Measurements from ENCODE around the gene FUOM.

Gene FUOM

DNA sequence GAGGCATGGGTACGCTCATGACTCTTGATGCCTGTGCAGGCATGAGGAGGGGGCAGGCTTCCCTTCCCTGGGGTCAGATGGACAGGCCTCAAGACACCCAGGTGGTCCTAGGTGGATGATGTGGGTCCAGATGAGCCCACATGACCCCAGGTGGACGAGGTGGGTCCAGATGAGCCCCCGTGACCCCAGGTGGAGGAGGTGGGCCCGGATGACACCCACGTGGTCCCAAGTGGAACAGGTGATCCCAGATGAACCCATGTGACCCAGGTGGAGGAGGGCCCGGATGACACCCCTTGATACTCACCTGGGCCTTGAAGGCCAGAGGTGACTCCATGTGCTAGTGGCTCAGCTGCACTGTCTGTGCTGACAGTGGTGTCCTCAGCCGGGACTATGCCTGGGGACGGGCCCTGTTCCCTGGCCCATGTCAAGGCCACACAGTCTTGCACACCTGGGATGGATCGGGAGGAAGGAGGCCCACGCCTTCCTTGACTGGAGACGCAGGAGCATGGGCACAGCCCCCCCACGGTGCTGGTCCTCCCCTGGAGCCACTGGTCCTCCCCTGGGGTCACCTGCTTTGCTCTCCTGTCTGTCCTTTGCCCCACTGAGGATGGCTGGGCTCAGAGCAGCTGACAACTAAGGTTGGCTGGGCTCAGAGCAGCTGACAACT lies 7.4 kb downstream of the FUOM start:
- no peak for DNase-seq (ENCODE audit: low read depth in 3 of 3)

DNA sequence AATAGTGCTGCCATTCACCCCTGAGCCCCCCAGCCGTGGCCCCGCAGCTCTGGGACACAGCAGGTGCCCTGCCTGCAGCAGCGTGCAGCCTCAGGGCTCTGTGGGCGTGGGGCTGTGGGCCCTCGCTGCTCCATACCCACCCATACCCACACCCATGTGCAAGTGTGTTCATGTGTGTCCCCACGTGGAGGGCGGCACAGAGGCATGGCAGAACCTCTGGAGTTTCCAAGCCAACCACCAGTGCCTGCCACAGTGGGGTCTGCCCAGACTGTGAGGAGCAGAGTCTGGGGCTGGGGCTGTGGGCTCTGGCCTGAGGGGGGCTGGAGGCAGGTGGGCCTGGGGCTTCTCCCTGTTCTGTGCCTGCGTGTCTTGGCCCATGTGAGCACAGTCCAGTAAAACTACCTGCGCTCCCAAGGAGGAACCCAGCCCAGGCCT lies 8.2 kb downstream of the FUOM start:
- DNase-seq (ENCODE audit: low read depth in 3 of 3), result no peak

DNA sequence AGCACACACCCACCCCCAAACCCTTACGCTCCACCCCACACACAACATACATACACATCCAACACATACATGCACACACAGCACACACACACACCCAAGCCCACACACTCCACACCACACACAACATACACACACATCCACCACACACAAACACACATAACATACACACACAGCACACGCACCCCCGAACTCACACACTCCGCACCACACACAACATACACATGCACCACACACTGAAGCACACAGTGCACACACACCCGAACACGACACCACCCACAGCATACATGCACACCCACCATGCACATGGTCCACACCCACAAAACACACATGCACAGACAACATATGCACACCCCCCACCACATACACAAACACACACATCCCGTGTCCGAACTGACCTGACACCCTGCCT lies 8.7 kb downstream of the FUOM start:
- no peak for DNase-seq (ENCODE audit: low read depth in 3 of 3)

DNA sequence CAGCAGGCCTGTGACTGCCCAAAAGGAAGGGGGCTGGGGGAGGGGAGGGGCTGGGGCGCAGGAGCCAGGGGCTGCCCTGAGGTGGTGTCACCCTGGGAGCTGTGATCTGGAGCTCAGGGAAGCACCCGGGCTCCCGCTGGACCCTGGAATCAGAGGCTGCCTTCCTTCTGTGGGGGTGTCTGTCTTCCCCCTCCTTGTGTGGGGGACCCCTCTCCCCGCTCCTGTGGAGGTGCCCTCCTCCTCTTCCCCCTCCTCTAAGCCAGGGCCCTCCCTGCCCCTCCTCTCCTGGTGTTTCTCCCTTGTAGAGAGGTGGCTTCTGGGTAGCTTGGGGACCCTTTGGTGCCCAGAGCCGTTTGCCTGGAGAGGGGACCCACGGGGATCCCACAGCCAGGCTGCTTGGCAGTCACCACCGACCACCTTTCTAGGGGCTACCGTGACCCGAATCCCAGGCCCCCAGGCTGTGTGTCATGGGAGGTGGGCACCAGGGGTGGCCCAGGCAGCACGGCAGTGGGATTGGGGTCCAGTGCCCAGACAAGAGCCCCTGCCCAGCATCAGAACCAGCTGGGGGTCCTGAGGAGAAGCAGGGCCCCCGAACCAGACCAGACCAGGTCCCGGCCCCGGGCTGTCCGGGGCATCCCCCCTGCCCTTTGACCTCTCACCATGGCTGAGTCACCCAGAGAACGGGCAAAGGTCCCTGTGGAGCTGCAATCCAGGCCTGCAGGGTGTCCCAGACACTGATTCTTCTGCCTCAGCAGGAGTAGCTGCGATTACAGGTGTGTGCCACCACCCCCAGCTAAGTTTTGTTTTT lies 9.9 kb downstream of the FUOM start:
- no peak for DNase-seq (ENCODE audit: low read depth in 3 of 3)

DNA sequence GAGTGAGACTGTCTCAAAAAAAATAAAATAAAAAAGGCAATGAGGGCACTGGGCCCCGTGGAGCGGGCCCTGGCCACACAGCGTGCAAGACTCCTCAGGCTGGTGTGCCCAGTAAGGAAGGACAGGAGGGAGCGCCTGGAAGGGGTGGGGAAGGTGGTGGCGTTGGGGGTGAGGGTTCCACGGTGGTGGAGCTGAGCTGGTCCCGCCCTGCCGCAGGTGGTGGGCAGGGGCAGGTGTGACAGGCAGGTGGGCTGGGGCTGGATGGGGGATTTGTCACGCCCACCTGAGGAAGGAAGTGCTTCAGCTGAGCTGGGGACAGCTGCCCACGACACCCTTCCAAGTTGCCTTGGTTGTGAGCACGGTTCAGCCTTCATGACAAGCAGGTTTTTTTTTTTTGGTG lies 11.4 kb downstream of the FUOM start:
- no peak for DNase-seq (ENCODE audit: low read depth in 3 of 3)

DNA sequence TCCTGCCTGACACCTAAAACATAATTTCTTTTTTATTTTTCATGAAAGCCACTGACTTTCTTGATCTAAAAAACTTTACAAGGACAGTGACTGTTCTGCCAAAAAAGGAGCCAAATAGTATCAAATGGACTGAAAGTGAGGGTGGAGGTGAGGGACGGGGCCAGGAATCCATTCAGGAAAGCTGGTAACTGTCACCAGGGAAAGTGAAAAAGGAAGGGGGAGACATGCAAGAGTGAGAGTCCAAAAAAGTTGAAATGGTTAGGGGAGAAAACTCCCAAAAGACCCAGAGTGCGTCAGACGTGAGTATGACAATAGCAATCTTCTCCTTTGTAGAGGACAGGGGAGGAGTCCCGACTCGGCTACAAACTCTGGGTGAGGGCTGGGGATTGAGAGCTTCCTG lies 13.6 kb downstream of the FUOM start:
- no peak for DNase-seq (ENCODE audit: low read depth in 3 of 3)

DNA sequence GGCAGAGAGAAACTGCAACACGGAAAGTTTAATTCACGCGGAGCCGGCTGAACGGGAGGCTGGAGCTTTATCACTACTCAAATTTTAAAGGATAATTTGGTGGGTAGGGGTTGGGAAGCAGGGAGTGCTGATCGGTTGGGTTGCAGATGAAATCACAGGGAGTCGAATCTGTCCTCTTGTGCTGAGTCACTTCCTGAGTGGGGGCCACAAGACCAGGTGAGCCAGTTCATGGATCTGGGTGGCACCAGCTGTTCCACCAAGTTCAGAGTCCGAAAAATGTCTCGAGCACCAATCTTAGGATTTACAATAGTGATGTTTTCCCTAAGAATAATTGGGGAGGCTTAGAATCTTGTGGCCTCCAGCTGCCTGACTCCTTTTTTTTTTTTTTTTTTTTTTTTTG lies 14.3 kb downstream of the FUOM start:
- no peak for DNase-seq (ENCODE audit: low read depth in 3 of 3)

DNA sequence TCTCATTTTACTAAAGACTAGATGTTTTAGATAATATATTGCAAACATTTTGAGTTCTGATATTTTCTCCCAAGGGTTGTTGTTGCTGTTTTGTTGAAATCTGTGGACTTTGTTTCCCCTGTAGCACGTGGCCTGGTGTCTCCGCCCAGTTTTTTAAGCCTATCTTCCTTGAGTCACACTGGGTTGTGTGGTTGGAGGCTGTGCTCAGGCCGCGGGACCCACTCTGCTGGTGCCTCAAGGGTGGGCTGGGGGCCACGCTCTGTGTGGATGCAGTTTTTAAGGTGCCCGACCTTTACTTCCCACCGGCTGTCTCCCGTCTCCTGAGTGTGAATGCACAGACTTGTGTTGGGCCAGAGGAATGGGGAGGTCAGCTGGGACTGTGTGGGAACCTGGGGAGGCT lies 14.9 kb downstream of the FUOM start:
- no peak for DNase-seq (ENCODE audit: low read depth in 3 of 3)

DNA sequence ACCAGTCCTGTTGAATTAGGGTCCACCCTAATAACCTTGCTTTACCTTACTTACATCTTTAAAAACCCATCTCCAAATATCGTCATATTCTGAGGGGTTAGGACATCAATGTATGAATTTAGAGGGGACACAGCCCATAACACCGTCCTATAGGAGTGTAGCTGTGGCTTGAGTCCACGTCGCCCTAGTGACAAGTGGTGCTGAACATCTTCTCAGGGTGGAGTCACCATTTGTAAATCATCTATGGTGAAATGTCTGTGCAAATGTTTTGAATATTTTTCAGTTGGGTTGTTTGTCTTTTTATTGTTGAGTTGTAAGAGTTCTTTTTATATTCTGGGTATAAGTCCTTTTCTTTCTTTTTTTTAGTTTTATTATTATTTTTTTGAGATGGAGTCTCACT lies 15.8 kb downstream of the FUOM start:
- no peak for DNase-seq (ENCODE audit: low read depth in 3 of 3)

DNA sequence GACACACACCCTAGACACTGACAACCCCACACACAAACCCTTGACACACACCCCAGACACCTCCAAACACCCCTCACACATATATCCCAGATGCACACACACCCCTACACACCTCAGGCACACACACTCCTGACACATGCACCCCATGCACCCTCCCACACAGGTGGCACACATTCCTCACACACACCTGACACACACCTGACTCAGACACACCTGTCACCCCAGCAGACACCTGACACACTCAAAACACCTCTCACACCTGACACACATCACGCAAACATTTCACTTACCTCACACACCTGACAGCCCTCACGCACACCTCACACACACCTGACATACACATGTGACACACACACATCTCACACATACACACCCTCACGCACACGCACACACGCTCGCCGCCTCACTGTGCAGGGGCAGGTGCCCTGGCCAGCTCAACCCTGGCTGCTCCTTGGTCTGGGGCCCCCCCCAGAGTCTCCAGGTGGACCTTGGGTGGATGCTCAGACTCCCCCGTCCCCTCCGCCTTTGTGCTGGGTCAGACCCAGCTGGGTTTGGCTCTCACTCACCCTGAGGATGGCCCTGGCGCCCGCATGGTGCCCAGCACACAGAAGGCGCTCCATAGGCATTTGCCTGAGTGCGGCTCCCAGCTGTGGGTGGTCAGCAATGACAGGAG lies 18.0 kb downstream of the FUOM start:
- DNase-seq (ENCODE audit: low read depth in 3 of 3), result no peak

DNA sequence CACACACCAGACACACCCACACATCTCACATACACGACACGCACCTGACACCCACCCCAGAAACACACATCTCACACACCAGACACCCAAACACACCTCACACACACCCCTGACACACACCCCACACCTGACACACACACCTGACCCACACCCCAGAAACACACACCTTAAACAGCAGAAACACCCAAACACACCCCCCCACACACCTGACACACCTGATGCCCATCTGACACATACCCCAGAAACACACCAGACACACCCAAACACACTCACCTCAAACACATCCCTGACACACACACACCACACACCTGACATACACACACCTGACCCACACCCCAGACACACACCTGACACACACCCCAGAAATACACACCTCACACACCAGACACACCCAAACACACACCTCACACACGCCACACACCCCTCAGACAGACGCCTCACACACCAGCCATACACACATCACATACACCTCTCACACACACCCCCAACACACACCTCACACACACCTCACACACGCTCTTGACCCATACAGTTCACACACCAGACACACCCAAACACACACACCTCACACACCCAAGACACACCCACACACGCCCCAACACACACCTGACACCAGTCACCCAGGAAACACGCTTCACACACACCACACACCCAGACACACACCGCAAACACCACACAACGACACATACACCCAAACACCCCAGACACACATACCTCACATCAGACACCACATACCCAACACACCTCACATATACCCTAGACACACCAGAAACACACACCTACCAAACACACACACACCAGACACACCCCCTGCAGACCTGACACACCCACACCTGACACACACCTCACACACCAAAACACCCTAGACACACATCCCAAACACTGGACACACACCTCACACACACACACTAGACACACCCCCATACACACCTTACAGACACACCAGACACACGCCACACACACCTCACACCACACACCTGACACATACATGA lies 19.4 kb downstream of the FUOM start:
- DNase-seq (ENCODE audit: low read depth in 3 of 3), result no peak

DNA sequence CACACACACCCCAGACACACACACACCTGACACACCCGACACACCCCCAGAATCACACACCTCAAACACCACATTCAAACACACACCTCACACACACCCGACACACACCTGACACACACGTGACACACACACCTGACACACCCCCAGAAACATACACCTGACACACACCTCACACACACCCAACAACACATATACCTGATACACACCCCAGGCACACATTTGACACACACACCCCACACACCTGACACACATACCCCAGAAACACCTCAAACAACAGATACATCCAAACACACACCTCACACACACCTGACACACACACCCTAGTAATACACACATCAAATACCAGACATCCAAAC lies 20.5 kb downstream of the FUOM start:
- DNase-seq (ENCODE audit: low read depth in 3 of 3), result no peak

DNA sequence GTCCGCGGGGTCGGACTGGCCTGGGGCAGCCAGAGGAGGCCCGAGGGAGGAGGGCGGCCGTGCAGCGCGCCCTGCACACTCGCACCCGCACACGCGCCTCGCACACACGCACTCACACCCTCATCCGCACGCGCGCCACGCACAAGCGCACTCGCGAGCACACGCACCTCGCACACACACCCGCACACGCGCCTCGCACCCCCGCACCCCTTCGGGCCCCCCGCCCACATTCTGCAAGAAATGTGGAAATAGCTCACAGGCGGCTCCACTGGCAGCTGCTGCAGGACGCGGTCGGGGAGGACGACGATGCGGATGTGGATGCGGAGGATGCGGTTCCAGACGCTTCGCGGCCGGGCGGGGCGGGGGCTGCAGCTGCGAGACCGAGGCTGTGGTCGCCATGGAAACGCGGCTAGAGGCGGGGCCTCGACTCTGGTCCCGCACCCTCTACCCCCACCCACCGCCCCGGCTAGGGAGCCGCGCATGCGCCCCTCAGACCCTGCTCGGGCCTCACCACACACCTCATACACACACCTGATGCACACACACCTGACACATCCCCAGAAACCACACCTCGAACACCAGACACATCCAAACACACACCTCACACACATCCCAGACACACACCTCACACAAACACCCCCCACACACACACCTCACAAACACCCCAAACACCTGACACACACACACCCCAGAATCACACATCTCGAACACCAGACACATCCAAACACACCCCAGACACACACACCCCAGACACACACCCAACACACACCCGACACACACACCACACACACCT lies 21.0 kb downstream of the FUOM start, which contains the start of gene CALY:
Gene CALY, minus strand, starts transcription at position 320 of the 793 bp plus-strand sequence. CDS start 7,907 bp downstream, outside the sequence.
- DNase-seq (ENCODE audit: low read depth in 3 of 3), result peak; percentile 34 to 61 (median 44)

DNA sequence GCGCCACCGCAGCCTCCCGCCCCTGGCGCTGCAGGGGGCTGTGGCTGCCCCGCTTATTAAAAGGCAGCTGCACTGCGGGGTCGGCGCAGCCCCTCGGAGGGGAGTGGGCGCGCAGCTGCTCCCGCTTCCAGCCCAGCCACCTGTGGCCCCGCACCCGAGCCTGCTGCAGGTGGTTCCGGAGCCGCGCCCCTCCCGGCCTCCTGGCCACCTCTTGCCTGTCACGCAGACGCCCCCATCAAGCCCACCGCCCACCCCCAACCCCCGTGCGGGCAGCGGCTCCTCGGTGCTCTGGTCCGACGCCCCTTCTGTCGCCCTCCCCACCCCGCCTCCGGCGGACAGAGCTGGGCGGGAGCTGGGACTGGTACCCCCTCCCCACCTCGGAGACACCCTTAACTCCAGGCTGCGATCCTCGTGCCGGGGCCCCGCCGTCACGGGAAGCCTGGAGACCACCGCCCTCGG lies 21.7 kb downstream of the FUOM start:
- no peak for DNase-seq (ENCODE audit: low read depth in 3 of 3)

DNA sequence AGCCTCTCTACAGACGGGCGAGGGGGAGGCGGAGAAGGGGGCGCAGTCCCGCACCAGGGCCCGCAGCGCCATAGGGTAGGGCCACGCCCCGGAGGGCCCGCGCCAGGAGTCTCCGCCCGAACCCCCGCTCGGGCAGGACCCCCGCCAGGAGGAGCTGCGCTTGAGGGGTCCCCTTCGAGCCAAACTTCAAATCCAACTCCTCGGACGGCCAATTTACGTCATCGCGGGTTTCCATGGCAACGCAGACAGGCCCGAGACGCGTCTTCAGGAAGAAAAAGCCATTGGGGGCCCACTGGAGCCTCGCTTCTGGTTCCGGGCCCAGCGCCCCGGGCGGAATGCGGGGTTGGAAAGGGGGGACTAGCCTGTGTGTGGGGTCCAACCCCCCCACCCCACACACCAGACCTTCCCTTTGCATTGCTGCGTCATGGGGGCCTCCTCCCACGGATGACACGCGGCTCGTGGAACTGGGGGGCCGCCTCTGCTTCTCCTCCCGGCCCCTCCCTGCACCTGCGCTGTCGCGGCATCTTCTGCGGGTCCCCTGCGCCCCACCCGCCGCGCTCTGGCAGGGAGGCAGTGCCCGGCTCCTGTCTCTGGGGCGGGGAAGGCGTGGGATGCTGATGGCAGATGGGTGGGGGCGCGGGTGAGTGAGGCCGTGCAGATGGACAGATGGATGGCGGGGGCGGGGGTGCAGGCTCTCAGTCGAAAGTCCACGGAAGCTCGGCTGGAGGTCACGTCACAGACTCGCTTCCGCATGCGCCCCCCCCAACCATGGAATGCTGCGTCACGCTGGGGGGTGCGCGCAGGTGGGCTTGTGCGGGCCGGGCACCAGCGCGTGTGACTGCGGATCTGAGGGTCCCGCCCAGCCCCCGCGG lies 22.3 kb downstream of the FUOM start:
- peak; percentile 44 to 60 (median 54) for DNase-seq (ENCODE audit: low read depth in 3 of 3)

DNA sequence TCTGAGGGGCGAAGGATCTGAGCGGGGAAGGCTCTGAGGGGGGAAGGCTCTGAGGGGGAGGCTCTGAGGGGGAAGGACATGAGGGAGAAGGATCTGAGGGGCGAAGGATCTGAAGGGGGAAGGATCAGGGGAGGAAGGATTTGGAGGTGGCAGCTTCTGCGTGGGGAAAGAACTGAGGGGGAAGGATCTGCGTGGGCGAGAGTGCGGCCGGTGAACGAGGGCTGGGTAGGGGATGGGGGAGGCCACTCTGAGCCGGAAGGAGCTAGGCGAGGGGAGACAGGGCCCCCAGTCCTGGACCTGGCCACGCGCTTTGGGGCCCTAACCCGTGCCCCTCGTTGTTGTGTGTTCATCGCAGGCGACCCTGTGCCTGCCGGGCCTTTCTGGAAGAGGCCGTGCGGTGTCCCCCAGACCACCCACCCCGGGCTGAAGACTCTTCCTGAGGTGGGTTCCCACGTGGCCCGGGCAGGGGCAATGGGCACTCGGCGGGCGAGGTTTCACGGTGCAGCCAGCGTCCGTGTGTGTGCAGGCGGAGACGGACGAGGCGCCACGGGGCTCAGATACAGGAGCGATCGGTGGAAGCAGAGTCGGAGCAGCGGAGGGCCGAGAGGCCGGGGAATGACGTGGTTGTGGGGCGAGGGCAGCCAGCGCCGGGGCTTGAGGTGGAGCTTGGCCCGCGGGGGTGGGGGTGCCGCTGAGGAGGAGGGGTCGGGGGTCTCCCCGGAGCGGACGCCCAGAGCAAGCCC lies 23.1 kb downstream of the FUOM start:
- no peak for DNase-seq (ENCODE audit: low read depth in 3 of 3)

DNA sequence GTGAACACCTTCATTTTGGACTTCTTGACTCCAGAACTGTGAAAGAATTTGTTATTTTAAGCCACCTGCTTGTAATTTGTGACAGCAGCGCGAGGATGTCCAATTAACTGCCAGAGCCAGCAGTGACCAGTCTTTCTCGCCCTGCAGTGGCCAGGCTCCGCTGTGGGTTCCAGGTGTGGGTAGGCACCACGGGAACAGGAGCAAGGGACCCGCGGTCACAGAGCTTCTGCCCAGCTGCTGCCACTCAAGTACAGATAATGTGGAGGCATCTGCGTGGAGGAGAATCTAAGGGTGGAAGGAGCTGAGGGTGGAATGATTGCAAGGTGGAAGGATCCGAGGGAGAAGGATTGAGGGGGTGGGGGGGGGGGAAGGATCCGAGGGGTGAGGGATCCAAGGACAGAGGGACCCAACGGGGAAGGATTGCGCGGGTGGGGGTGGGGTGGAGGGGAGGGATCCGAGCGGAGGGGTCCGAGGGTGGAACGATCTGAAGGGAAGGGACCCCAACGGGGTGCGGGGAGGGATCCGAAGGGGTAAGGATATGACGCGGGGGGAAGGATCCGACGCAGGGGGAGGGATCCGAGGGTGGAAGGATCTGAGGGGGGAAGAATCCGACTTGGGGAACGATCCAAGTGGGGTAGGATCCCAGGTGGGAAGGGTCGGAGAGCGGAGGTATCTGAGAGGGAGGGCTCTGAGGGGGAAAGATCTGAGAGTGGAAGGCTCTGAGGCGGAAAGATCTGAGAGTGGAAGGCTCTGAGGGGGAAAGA lies 24.7 kb downstream of the FUOM start:
- DNase-seq (ENCODE audit: low read depth in 3 of 3), result no peak

All from stimulated activated CD4-positive, alpha-beta T cell treated with anti-CD3 and anti-CD28 coated beads, TNF-alpha, amount 100 ng/mL, for 48 hours (primary cell).